ENCODE data around the gene LONP1. TPM values are rescaled to one million over a fixed set of nuclear protein-coding genes. Genes with fewer than 3 reads are reported as not detected.
"Not testable (repeated sequence)": the region's sequence is repeated elsewhere in the genome, so short reads cannot be mapped to it uniquely, and the experiment has no call there.

Gene LONP1
- total RNA-seq, 1 experiment from 2014 or later: 126 TPM

DNA sequence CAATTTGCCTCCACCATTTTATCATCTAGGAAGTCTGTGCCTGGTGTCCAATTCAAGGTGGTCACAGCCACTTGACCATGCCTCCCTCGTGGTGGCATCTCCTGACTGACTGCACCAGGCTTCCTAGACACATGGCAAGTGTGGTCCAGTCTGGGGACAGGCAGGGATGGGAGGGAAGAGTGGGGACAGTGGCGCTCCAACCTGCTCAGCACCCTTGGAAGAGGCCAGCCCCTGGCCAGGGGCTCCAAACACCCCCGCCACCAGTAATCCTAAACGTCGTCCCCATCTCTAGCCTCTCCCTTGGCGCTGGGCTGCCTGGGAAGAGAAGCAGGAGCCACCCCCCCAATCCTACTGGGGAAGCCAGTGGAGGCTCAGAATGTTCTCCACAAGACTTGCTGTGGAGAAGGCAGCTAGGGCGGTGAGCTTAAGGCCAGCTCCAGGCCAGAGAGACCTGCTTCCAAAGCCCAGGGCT is 27.2 kb downstream of the LONP1 start:
- Histone ChIP-seq H3K36me3 (replicated peaks; ENCODE audit: control insufficient read depth, insufficient read depth, low read length) (peaks cover 29% of the 10 kb centered on the region), H3K27me3 (ENCODE audit: control insufficient read depth, insufficient read depth, low read length) (no peaks in the 10 kb centered on the region), H3K4me3 (ENCODE audit: insufficient read depth, low read depth, low read length) (no peak overlapping the region)
- no peak for DNase-seq

DNA sequence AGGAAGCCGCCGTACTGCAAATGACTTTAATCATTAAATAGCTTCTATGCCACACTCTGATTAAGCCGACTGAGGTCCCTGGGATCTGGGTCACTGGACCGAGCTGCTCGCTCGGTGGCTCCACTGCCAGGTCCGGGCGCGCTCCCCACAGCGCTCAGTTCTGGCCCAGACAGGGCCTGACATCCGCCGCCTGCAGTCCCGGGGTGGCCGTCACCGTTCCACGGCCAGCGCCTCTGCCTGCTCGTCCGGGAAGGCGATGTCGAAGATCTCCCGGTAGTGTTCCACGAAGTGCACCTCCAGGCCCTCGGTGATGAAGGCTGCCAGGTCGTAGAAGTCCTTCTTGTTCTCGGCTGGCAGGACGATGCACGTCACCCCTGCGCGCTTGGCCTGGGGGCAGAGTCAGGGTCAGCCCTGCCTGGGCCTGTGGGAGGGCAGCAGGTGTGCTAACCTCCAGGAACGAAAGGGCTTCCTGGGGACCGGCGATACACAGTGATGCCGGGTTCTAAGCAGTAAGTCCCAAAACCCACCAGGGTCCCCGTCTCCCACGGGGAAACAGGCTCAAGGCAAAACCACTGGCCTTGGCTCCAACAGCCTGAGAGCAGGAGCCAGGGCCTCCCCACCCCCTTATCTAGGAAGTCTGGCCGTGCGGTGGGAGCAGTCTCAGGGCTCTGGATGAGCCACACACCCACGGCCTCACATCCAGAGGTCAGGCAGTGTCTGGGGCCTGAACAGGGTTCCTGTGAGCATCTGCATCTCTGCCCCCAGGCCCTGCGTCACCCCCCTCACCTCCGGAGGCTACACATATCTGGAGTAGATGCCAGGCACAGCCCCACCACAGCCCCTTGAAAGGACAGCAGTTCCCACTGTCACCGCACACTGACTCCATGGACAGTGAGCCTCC is 27.9 kb downstream of the LONP1 start:
- Histone ChIP-seq H3K4me3 (ENCODE audit: insufficient read depth, low read depth, low read length) (peak overlapping the region; percentile 80), H3K27me3 (ENCODE audit: control insufficient read depth, insufficient read depth, low read length) (no peaks in the 10 kb centered on the region), H3K36me3 (replicated peaks; ENCODE audit: control insufficient read depth, insufficient read depth, low read length) (peaks cover 29% of the 10 kb centered on the region)
- peak; percentile 81 for DNase-seq

DNA sequence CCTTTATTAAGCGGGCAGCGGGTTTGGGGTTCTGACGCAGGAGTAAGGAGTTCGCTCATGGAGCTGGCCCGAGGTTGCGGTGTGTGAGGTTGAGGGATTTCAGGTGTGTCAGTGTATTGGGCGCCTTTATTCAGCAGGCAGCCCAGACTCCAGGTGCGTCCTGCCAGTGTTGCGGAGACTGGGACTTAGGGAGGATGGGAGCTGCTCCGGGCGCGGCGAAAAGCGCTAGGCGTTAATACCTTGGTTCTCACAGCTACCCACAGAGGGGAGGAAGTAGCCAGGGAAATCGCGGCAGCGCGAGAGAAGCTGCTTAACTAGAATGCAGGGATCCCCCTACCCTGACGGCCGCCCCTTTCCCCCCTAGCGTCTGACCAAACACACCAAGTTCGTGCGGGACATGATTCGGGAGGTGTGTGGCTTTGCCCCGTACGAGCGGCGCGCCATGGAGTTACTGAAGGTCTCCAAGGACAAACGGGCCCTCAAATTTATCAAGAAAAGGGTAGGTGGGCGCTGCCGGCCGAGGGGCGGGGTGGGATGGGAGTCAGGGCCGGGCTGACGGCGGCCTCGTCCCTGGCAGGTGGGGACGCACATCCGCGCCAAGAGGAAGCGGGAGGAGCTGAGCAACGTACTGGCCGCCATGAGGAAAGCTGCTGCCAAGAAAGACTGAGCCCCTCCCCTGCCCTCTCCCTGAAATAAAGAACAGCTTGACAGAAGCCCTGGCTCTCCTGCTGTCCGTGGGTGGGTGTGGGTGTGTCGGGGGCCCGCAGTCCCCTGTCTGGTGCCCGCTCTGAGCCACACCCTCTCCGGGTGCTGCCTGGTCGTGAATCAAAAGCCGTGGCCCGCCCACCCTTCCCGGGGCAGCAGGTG is 28.8 kb downstream of the LONP1 start:
- Histone ChIP-seq H3K4me3 (ENCODE audit: insufficient read depth, low read depth, low read length) (peak overlapping the region; percentile 80), H3K36me3 (replicated peaks; ENCODE audit: control insufficient read depth, insufficient read depth, low read length) (peaks cover 27% of the 10 kb centered on the region), H3K27me3 (ENCODE audit: control insufficient read depth, insufficient read depth, low read length) (no peaks in the 10 kb centered on the region)
- DNase-seq: peak; percentile 80

DNA sequence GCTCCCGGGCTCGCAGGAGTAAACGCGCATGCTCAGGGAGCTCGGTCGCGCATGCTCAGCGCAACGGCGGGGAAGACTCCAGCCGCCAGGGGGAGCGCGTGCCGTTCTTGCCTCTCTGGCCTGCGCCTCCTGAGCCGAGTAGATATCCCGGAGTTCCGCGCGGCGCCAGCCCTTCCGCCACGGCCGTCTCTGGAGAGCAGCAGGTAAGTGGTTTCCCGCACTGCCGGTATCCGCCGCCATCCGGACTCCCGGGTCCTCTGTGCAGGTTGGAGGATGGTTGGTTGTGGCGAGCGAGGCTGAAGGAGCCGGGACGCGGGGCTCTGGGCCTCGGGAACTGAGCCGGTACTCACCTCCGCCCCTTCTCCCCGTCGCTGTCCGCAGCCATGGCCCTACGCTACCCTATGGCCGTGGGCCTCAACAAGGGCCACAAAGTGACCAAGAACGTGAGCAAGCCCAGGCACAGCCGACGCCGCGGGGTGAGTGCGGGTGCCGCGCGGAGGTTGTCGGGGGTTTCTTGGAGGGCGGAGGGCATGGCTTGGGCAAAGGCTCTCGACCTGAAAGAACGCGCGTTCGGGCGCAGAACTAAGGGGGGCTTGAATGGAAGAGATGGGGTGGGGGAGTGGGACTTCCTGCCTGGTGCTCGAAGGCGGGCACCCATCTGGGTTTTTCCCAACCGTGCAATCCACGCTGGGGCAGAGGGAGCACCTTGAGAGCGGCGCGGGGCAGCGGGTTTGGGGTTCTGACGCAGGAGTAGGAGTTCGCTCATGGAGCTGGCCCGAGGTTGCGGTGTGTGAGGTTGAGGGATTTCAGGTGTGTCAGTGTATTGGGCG is 29.6 kb downstream of the LONP1 start, which contains the start of gene RPL36:
Gene RPL36, plus strand, starts transcription at position 171 of the 830 bp plus-strand sequence. Its CDS starts 213 bp downstream, at position 384.
- Histone ChIP-seq H3K27me3 (ENCODE audit: control insufficient read depth, insufficient read depth, low read length) (no peaks in the 10 kb centered on the region), H3K36me3 (replicated peaks; ENCODE audit: control insufficient read depth, insufficient read depth, low read length) (peaks cover 26% of the 10 kb centered on the region), H3K4me3 (ENCODE audit: insufficient read depth, low read depth, low read length) (peak within 1 kb of the TSS; percentile 80)
- DNase-seq: peak; percentile 99

DNA sequence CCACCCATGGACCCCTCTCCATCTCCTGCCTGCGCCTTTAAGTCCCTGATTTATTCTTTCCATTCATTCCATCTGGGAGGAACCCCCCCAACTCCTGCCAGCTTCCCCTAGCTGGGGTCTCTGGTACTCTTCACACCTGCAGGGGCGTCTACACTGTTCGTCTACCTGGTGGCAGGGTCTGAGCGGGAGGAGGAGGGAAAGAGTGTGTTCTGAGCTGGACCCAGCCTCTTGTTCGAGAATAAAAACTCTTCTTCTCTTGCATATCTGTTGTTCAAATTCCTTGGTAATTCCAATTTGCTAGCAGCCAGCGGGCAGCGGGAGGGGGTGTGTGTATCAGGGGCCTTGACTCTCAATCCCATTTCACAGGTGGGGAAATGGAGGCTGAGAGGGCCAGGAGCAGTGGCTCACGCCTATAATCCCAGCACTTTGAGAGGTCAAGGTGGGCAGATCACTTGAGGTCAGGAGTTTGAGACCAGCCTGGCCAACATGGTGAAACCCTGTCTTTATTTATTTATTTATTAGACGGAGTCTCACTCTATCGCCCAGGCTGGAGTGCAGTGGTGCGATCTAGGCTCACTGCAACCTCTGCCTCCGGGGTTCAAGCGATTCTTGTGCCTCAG is 31.6 kb downstream of the LONP1 start:
- H3K4me3 ChIP-seq (ENCODE audit: insufficient read depth, low read depth, low read length); H3K27me3 ChIP-seq (ENCODE audit: control insufficient read depth, insufficient read depth, low read length); DNase-seq: not testable (repeated sequence)
- H3K36me3 ChIP-seq (replicated peaks; ENCODE audit: control insufficient read depth, insufficient read depth, low read length): peaks cover 13% of the 10 kb centered on the region

DNA sequence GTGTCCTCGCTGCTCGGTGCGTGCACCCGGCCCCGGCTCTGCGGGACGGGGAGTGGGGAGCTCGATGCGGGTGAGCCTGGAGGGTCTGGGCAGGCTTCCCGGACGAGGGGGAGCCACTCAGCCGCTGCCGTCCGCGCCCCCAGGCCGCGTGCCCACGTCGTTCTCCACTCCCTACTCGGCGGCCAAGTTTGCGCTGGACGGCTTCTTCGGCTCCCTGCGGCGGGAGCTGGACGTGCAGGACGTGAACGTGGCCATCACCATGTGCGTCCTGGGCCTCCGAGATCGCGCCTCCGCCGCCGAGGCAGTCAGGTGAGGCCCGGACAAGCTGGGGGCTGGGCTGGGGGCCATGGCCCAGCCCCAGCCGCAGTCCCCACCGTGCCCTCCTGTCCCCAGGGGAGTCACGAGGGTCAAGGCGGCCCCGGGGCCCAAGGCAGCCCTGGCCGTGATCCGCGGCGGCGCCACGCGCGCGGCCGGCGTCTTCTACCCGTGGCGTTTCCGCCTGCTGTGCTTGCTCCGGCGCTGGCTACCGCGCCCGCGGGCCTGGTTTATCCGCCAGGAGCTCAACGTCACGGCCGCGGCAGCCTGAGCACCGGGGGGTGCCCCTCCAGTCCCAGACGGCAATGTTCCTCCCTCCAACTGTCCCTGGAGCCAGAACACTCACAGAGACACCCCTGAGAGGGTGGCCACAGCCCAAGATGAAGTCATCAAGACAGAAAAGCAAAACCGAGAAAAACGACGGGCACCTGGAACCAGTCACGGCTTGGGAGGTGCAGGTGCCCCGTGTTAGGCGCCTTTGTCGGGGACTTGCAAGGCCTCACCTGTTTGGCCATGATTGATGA is 32.4 kb downstream of the LONP1 start:
- Histone ChIP-seq H3K27me3 (ENCODE audit: control insufficient read depth, insufficient read depth, low read length) (no peaks in the 10 kb centered on the region), H3K36me3 (replicated peaks; ENCODE audit: control insufficient read depth, insufficient read depth, low read length) (peaks cover 8% of the 10 kb centered on the region), H3K4me3 (ENCODE audit: insufficient read depth, low read depth, low read length) (peak overlapping the region; percentile 38)
- DNase-seq: no peak

DNA sequence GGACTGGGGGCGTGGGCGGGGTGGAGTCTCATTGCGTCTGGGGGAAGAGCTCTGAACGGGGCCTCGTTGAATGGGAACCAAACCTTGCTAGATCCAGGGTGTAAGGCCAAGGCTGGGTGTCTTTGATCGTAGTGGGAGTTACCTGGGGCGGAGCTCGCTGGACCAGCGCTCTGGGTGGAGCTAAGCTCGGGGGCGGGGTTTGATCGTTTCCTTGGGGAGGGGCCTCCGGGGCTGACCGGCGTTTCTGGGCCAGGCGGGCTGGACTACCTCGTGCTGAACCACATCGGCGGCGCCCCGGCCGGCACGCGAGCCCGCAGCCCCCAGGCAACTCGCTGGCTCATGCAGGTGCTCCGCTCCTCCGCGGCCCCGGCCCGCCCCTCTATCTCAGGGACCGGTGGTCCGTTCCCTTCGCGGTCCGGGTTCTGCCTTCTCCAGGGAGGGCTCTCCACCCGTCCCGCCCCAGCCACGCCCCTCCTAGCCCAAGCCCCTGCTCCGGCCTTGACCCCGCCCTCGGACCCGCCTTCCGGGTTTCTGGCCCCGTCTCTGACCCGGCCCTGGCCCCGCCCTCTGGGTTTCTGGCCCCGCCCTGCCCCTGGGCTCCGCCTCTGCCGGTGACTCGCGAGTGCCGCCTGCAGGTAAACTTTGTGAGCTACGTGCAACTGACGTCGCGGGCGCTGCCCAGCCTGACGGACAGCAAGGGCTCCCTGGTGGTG is 33.1 kb downstream of the LONP1 start:
- Histone ChIP-seq H3K36me3 (replicated peaks; ENCODE audit: control insufficient read depth, insufficient read depth, low read length) (peaks cover 2% of the 10 kb centered on the region), H3K27me3 (ENCODE audit: control insufficient read depth, insufficient read depth, low read length) (no peaks in the 10 kb centered on the region), H3K4me3 (ENCODE audit: insufficient read depth, low read depth, low read length) (peak overlapping the region; percentile 75)
- DNase-seq: peak; percentile 100

DNA sequence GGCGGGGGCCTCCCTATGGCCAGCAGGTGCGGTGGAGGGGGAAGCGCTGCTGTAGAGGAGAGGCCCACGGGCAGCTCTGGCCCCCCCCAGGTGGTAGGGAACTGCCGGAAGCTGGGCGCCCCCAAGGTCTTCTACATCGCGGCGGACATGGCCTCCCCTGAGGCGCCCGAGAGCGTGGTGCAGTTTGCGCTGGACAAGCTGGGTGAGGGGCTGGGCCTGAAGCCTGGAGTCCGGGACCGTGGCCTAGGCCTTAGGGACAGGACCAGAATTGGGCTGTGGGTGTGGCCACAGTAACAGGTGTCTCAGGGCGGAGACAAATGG is 33.7 kb downstream of the LONP1 start:
- no peak for DNase-seq
- H3K27me3 ChIP-seq (ENCODE audit: control insufficient read depth, insufficient read depth, low read length): no peaks in the 10 kb centered on the region; the same call in 1 of the 2 replicates
- no peaks in the 10 kb centered on the region; the same call in 1 of the 2 replicates for H3K36me3 ChIP-seq (replicated peaks; ENCODE audit: control insufficient read depth, insufficient read depth, low read length)
- H3K4me3 ChIP-seq (ENCODE audit: insufficient read depth, low read depth, low read length): peak overlapping the region; percentile 75

DNA sequence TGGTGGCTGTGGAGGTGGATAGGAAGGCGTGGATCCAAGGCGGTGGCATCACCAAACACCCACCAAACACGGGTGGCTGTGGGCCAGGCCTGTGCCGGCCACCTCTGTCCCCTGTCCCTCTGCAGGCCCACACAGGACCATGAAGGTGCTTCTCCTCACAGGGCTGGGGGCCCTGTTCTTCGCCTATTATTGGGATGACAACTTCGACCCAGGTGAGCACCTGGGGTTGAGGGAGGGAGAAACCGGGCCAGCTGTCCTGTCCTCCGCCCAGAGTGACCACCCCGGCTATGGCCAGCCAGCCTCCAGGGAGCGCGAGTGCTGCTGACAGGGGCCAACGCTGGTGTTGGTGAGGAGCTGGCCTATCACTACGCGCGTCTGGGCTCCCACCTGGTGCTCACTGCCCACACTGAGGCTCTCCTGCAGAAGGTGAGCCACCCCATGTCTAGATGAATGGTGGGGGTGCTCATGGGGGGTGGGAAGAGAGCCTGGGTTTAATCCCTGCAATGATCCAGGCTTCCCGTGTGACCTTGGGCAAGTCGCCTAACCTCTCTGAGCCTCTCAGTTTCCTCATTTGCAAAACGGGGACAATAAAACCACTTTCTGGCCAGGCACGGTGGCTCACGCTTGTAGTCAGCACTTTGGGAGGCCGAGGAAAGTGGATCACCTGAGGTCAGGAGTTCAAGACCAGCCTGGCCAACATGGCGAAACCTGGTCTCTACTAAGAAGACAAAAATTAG is 35.1 kb downstream of the LONP1 start:
- no peak overlapping the region for H3K4me3 ChIP-seq (ENCODE audit: insufficient read depth, low read depth, low read length)
- no peaks in the 10 kb centered on the region for H3K36me3 ChIP-seq (replicated peaks; ENCODE audit: control insufficient read depth, insufficient read depth, low read length)
- DNase-seq: no peak
- peaks cover 2% of the 10 kb centered on the region; the same call in 1 of the 2 replicates for H3K27me3 ChIP-seq (ENCODE audit: control insufficient read depth, insufficient read depth, low read length)

DNA sequence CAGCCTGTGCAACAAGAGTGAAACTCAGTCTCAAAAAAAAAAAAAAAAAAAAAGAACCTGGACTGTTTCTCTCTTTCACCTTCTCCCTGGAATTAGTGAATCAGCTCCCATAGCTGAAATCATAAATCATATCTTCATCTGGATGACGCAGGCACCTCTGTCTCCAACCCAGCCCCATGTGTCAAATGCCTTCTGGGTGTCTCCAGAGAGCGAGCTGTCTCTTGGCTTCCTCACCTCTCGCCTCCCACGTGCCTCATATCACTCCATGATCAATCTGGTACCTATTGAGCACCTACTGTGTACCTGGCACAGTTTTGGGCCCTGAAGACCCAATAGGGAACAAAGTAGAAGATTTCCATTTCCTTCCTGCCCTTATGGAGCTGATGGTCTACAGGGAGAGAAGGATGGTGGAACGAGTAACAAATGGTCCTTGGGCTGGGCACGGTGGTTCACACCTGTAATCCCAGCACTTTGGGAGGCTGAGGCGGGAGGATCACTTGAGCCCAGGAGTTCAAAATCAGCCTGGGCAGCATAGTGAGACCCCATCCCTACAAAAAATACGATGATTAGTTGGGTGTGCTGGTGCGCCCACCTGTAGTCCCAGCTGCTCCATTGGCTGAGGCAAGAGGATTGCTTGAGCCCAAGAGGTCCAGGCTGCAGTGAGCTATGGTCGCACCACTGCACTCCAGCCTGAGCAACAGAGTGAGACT is 36.6 kb downstream of the LONP1 start:
- H3K27me3 ChIP-seq (ENCODE audit: control insufficient read depth, insufficient read depth, low read length): peaks cover 2% of the 10 kb centered on the region; the same call in 1 of the 2 replicates
- no peaks in the 10 kb centered on the region for H3K36me3 ChIP-seq (replicated peaks; ENCODE audit: control insufficient read depth, insufficient read depth, low read length)
- no peak overlapping the region for H3K4me3 ChIP-seq (ENCODE audit: insufficient read depth, low read depth, low read length)
- no peak for DNase-seq

DNA sequence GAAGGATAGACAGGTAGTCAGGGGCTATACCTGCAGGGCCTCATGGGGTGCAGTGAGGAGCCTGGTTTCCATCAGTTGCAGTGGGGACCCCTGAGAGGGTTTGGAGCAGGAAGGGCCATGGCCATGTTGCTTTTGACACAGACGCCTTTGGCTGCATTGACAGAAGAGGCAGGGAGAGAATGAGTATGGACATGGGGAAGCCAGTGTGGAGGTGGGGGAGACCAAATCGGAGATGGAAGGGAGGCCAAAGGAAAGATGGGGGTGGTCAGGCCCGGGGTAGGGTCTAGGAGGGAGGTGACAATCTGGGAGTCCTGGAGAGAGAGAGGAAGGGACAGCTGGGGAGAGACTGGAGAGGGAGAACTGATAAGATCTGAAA is 37.9 kb downstream of the LONP1 start:
- DNase-seq: no peak
- Histone ChIP-seq H3K36me3 (replicated peaks; ENCODE audit: control insufficient read depth, insufficient read depth, low read length) (no peaks in the 10 kb centered on the region; the same call in 1 of the 2 replicates), H3K27me3 (ENCODE audit: control insufficient read depth, insufficient read depth, low read length) (peaks cover 2% of the 10 kb centered on the region; the same call in 1 of the 2 replicates), H3K4me3 (ENCODE audit: insufficient read depth, low read depth, low read length) (no peak overlapping the region)

Measured in H7 (cell line).